ENCODE data around the gene MLXIP.
"Not testable (repeated sequence)": the region's sequence is repeated elsewhere in the genome, so short reads cannot be mapped to it uniquely, and the experiment has no call there.

Gene MLXIP

DNA sequence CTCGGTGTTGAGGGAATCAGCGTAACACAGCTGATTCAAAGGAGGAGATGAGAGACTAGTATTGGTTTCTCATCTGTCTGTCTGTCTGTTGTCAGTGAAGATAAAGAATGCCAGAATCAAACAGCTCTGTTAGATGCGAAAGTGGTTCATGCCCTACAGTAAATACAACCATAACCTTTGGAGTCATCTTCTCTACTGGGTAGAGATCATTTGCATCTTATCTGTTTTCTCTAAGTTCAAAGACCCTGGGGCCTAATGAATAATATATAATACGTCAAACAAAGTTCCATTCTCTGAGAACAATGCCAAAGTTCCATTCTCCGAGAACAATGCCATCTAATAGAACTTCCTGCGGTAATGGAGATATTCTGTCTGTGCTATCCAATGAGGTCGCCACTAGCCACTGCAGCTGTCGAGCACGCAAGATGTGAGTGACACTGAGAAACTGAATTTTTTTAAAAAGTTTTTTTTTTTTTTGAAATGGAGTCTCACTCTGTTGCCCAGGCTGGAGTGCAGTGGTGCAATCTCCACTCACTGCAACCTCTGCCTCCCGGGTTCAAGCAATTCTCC, 88.9 kb downstream of the MLXIP start:
- TF ChIP-seq, protein P1, sequence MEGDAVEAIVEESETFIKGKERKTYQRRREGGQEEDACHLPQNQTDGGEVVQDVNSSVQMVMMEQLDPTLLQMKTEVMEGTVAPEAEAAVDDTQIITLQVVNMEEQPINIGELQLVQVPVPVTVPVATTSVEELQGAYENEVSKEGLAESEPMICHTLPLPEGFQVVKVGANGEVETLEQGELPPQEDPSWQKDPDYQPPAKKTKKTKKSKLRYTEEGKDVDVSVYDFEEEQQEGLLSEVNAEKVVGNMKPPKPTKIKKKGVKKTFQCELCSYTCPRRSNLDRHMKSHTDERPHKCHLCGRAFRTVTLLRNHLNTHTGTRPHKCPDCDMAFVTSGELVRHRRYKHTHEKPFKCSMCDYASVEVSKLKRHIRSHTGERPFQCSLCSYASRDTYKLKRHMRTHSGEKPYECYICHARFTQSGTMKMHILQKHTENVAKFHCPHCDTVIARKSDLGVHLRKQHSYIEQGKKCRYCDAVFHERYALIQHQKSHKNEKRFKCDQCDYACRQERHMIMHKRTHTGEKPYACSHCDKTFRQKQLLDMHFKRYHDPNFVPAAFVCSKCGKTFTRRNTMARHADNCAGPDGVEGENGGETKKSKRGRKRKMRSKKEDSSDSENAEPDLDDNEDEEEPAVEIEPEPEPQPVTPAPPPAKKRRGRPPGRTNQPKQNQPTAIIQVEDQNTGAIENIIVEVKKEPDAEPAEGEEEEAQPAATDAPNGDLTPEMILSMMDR (IDR thresholded peaks at IDR 0.05; ENCODE audit: insufficient read depth, missing control alignments): no peak
- no peak for DNase-seq (ENCODE audit: insufficient read length, low spot score)
- no peak for FAIRE-seq

DNA sequence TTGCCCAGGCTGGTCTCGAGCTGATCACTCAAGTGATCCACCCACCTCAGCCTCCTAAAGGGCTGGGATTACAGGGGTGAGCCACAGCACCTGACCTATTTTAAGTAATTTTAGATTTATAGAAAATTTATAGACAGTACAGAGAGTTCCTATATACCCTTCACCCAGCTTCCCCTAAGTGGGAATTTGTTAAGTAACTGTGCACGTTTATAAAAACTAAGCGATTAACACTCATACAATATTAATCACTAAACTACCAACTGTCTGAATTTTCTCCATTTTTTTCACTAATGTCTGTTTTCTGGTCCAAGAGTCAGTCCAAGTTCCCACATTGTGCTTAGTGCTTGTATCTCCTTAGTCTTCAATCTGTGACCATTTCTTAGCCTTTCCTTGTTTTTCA, 89.9 kb downstream of the MLXIP start:
- DNase-seq (ENCODE audit: insufficient read length, low spot score): no peak
- FAIRE-seq: no peak
- TF ChIP-seq, protein P1 (IDR thresholded peaks at IDR 0.05; ENCODE audit: insufficient read depth, missing control alignments): no peak

DNA sequence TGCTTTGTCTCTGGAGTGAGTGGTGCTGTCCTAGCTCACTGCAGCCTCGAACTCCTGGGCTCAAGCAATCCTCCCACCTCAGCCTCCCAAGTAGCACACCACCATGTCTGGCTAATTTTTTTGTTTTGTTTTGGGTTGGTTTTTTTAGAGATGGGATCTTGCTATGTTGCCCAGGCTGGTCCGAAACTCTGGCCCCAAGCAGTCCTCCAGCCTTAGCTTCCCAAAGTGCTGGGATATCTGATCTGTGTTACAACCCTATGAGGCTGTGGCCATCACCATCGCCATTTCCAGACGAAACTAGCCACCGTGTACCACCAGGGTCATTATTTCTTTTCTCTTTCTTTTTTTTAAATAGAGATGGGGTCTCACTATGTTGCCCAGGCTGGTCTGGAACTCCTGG, 92.8 kb downstream of the MLXIP start:
- no peak for DNase-seq (ENCODE audit: insufficient read length, low spot score)
- no peak for FAIRE-seq
- TF ChIP-seq, protein P1 (IDR thresholded peaks at IDR 0.05; ENCODE audit: insufficient read depth, missing control alignments): no peak

DNA sequence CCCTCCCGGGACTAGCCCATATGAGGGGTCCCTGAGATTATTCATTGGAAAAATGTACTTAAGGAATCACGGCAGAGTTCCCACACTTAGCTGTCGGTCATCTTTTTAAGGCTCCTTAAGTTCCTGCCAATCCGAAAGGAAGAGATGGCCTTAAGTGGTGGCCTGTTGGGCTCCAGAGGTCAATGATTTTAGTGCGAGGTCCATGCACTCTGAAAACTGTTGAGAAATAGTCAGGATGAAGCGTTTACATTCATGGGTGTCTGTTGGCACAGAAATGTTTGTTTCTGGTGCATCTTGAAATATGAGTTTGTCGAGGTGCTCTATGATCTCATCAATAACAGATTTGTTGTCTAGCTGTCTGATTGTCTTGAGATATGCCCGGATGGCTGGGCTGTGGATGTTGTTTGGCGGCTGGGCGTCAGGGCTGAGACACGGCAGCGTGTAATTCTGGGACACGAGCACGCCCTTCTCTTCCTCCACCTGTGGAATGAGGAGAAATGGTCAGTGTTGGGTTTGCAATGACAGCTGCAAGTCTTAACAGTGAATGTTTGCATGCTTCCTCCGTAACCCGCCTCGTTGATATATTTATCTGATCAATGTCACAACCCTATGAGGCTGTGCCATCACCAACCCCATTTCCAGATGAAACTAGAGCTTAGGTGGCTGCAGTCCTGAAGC, 93.8 kb downstream of the MLXIP start:
- FAIRE-seq (no peak), DNase-seq (ENCODE audit: insufficient read length, low spot score) (no peak)
- TF ChIP-seq, protein P1 (IDR thresholded peaks at IDR 0.05; ENCODE audit: insufficient read depth, missing control alignments): no peak

DNA sequence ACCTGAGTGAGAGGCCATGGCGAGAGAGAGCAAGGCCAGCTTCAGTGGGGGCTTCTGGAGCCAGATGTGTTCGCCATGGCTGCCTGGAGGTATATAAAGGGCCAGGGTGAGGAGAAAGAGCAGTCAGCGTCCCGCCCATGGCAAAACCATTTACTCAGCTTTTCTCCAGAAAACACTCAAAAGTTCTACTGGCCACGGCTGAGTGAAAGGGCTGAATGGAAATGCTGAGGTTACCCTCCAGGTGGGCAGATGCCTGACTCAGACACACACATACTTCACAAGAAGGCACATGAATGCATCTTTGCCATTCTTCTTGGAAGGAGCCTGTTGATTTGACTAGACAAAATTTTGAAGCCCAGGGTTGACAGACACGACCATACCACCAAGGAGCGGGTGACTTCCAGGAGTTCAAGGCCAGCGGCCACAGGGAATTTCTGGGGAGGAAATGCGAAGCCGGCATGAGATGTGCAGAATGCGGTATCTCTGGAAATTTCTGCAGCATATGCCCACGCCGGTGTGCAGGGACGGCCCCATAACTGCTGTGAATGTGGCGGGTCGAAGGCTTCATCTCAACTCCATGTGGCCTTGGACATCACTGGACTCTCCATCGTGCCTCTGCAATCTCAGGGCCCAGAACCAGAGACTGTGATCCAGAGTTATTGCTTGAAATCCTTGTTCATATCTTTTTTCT, 95.7 kb downstream of the MLXIP start, which contains the start of gene IL31:
Gene IL31, minus strand, starts transcription at position 67 of the 691 bp plus-strand sequence. Its CDS starts 49 bp downstream, at position 18.
- FAIRE-seq (no peak), DNase-seq (ENCODE audit: insufficient read length, low spot score) (no peak)
- TF ChIP-seq, protein P1 (IDR thresholded peaks at IDR 0.05; ENCODE audit: insufficient read depth, missing control alignments): no peak

DNA sequence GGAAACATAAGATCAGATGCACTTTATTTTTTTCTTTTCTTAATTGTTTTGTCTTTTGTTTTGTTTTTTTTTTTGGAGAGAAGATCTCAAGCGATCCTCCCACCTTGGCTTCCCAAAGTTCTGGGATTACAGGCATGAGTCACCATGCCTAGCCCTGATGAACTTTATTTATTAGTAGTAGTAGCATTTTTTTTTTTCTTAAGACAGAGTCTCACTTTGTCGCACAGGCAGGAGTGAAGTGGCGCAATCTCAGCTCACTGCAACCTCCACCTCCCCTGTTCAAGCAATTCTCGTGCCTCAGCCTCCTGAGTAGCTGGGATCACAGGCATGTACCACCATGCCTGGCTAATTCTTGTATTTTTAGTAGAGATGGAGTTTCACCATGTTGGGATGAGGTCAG, 97.9 kb downstream of the MLXIP start:
- not testable (repeated sequence) for DNase-seq (ENCODE audit: insufficient read length, low spot score); FAIRE-seq

DNA sequence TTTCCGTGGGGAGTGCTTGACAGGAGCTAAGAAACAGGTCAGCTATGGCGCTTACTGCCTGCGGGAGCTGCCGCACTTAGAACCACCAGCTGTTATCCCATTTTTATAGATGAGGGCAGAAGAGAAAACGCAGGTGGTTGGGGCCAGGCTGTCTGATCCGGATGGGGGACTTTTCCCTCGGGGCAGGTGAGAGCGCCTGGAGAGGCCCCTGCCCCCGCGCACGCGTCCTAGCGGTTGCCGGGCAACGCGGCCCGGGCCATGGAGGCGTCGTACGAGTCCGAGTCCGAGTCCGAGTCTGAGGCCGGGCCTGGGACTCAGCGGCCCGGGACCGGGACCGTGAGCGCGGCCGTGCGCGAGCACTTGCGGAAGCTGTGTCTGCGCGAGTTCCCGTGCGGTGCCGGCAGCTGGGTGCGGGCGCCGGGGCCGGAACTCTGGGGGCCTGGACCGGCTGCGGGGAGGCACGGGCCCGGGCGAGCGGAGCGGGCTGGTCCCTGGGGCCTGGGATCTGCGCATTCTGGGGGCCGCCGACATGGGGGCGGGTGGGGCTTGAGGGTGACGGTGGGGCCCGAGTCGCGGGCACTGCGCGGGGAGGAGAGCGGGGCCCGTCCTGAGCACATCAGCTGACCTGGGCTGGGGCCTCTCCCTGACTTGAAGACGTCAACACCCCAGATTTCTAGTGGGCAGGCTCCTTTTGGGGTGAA, 104.5 kb downstream of the MLXIP start, which contains the start of gene LRRC43:
Gene LRRC43, plus strand, starts transcription at position 237 of the 701 bp plus-strand sequence. Its CDS starts 22 bp downstream, at position 259.
- DNase-seq (ENCODE audit: insufficient read length, low spot score) (peak; percentile 70), FAIRE-seq (no peak)
- TF ChIP-seq, protein P1 (IDR thresholded peaks at IDR 0.05; ENCODE audit: insufficient read depth, missing control alignments): no peak

Measured in D721Med (cell line).